K562 (cell line): ENCODE results near the gene KLK14. TPM values are rescaled to one million over a fixed set of nuclear protein-coding genes. Genes with fewer than 3 reads are reported as not detected.

Source experiments
- ATAC-seq: fragments of 200-7000 bp; cut with Tn5 transposase; 3 replicates; pipeline ENCODE4 v1.9.1; 2020; ENCODE audit warnings: moderate library complexity
- BruUV-seq: library from RNA; stranded (reverse); fragments of 400-500 nt; replicated peaks from 2 replicates; lab custom pipeline; 2021; lab: Mats Ljungman, UMichigan
- CTCF ChIA-PET: fragments of 300-600 bp; formaldehyde crosslinking; extraction: SDS; loops from one replicate; lab custom pipeline; 2021; ENCODE audit warnings: low intra/inter-chr PET ratio; lab: Yijun Ruan, JAX
- POLR2A ChIA-PET: fragments of 300-600, 350-650 bp; sonication (Branson Sonifier 250); formaldehyde crosslinking; extraction: SDS; loops from one replicate; lab custom pipeline; 2021; ENCODE audit warnings: antibody characterized with exemption, inconsistent platforms; lab: Yijun Ruan, JAX
- DNase-seq, 4 experiments: peaks; one replicate each; pipeline versions ENCODE4 v3.0.0 to v3.0.0-alpha.2; 2011 to 2018; ENCODE audit warnings: low spot score in 3 of 4, mixed read lengths in 3 of 4; ENCODE audit errors: extremely low read depth in 1 of 4
- FAIRE-seq: peaks from 2 replicates; lab custom pipeline; 2011; peaks lifted over from hg19 to GRCh38; lab: Jason Lieb, UNC
- H2AFZ ChIP-seq: 2 replicates; pipeline ENCODE4 v1.6.0; 2011; ENCODE audit warnings: low read depth, low read length, control low read depth, inconsistent platforms
- H3K27ac ChIP-seq: fragments of 200-600 bp; 3 replicates; pipeline ENCODE4 v1.8.0; 2011; ENCODE audit warnings: low read depth, mild to moderate bottlenecking, control low read depth, inconsistent platforms, low read length, moderate library complexity, mixed read lengths; ENCODE audit errors: extremely low read depth
- H3K27me3 ChIP-seq, 2 experiments: fragments of 300-600 bp in 1 of 2; 2 replicates in 1 of 2; 3 replicates in 1 of 2; pipeline versions ENCODE4 v1.6.0 to v1.8.0; 2011; ENCODE audit warnings: inconsistent platforms in 2 of 2, low read length in 2 of 2, mild to moderate bottlenecking in 1 of 2, mixed read lengths in 1 of 2, moderate library complexity in 1 of 2; ENCODE audit not compliant: control insufficient read depth in 2 of 2, insufficient read depth in 2 of 2
- H3K36me3 ChIP-seq: fragments of 300-600 bp; 3 replicates; pipeline ENCODE4 v1.8.0; 2011; ENCODE audit warnings: mild to moderate bottlenecking, low read length, inconsistent platforms; ENCODE audit not compliant: control insufficient read depth, insufficient read depth
- H3K4me1 ChIP-seq, 2 experiments: fragments of 200-600 bp in 1 of 2; replicated peaks in 1 of 2; 2 replicates in 1 of 2; 3 replicates in 1 of 2; pipeline versions ENCODE4 v1.5.1 to v1.8.0; 2011; ENCODE audit warnings: inconsistent platforms in 2 of 2, low read length in 2 of 2, mild to moderate bottlenecking in 1 of 2, mixed read lengths in 1 of 2, moderate library complexity in 1 of 2; ENCODE audit not compliant: control insufficient read depth in 2 of 2, insufficient read depth in 2 of 2
- H3K4me2 ChIP-seq: 2 replicates; pipeline ENCODE4 v1.6.1; 2011; ENCODE audit warnings: low read length, control low read depth, inconsistent platforms, mixed read lengths; ENCODE audit not compliant: insufficient read depth
- H3K4me3 ChIP-seq: fragments of 200-600 bp; sonication (generic), shearing (Covaris generic); 2 replicates; pipeline ENCODE4 v1.5.1; 2016; ENCODE audit warnings: control low read depth, inconsistent platforms
- H3K79me2 ChIP-seq: fragments of 200-600 bp; 3 replicates; pipeline ENCODE4 v1.8.0; 2011; ENCODE audit warnings: low read length, inconsistent platforms; ENCODE audit not compliant: control insufficient read depth, insufficient read depth
- H3K9ac ChIP-seq, 2 experiments: 2 replicates each; pipeline versions ENCODE4 v1.6.0 to v1.6.1; 2011; ENCODE audit warnings: low read depth in 2 of 2, low read length in 2 of 2, control low read depth in 1 of 2, inconsistent platforms in 1 of 2, mild to moderate bottlenecking in 1 of 2, mixed read lengths in 1 of 2; ENCODE audit not compliant: insufficient read depth in 1 of 2
- H3K9me1 ChIP-seq: one replicate; pipeline ENCODE4 v1.6.0; 2011; ENCODE audit warnings: inconsistent platforms, mild to moderate bottlenecking, low read length, moderate library complexity; ENCODE audit not compliant: control insufficient read depth, insufficient read depth
- H3K9me3 ChIP-seq: replicated peaks from 2 replicates; pipeline ENCODE4 v1.5.1; 2011; ENCODE audit warnings: low read depth, low read length, inconsistent platforms; ENCODE audit not compliant: control insufficient read depth, insufficient read depth
- H4K20me1 ChIP-seq: replicated peaks from 2 replicates; pipeline ENCODE4 v1.6.1; 2011; ENCODE audit warnings: low read length, inconsistent platforms, mixed read lengths; ENCODE audit not compliant: control insufficient read depth, insufficient read depth
- ATF6 ChIP-seq: sonication (generic); formaldehyde crosslinking; IDR thresholded peaks from 2 replicates; pipeline ENCODE4 v1.4.0; 2020; ENCODE audit warnings: mild to moderate bottlenecking, missing genetic modification reagents
- ATF7 ChIP-seq: fragments of 450-650 bp; IDR thresholded peaks from 2 replicates; pipeline ENCODE4 v1.7.1; 2014; ENCODE audit warnings: mild to moderate bottlenecking, moderate library complexity
- CBFA2T3 ChIP-seq: fragments of 450-650 bp; IDR thresholded peaks from 2 replicates; pipeline ENCODE4 v1.6.1; 2017
- E2F6 ChIP-seq, 2 experiments: IDR thresholded peaks; 2 replicates each; pipeline ENCODE4 v1.6.1; 2011; ENCODE audit warnings: borderline replicate concordance in 1 of 2, control low read depth in 1 of 2, low read depth in 1 of 2, low read length in 1 of 2, mild to moderate bottlenecking in 1 of 2, mixed read lengths in 1 of 2, moderate library complexity in 1 of 2; ENCODE audit not compliant: insufficient read depth in 1 of 2, insufficient read length in 1 of 2, poor library complexity in 1 of 2, severe bottlenecking in 1 of 2; ENCODE audit errors: extremely low read depth in 1 of 2
- EHMT2 ChIP-seq: fragments of 450-650 bp; IDR thresholded peaks from 2 replicates; pipeline ENCODE4 v1.6.1; 2018; ENCODE audit warnings: antibody characterized with exemption
- FOXM1 ChIP-seq, 2 experiments: fragments of 450-650 bp in 1 of 2; sonication (generic) in 1 of 2; formaldehyde crosslinking in 1 of 2; IDR thresholded peaks; 2 replicates each; pipeline versions ENCODE4 v1.6.1 to v1.9.0; 2017 to 2022; ENCODE audit warnings: low read depth in 2 of 2, mild to moderate bottlenecking in 2 of 2, missing genetic modification reagents in 1 of 2, moderate library complexity in 1 of 2
- HDAC1 ChIP-seq, 2 experiments: fragments of 450-650 bp; IDR thresholded peaks; 2 replicates each; pipeline ENCODE4 v1.6.1; 2016 to 2017; ENCODE audit warnings: inconsistent platforms in 1 of 2, mild to moderate bottlenecking in 1 of 2, moderate library complexity in 1 of 2
- HDGF ChIP-seq: fragments of 450-650 bp; IDR thresholded peaks from 2 replicates; pipeline ENCODE4 v1.6.1; 2016
- HNRNPUL1 ChIP-seq: fragments of 200-400 bp; formaldehyde crosslinking; IDR thresholded peaks from 2 replicates; pipeline ENCODE4 v1.6.1; 2017; ENCODE audit warnings: low read length
- POLR2A ChIP-seq: fragments of 450-650 bp; conservative IDR thresholded peaks from 2 replicates; pipeline ENCODE4 v1.6.1; 2016
- RCOR1 ChIP-seq, 2 experiments: IDR thresholded peaks; 2 replicates each; pipeline ENCODE4 v1.6.1; 2012; ENCODE audit warnings: low read depth in 2 of 2, low read length in 2 of 2, borderline replicate concordance in 1 of 2, improper control_type of control experiment in 1 of 2
- RHOXF2B ChIP-seq: fragments of 250-450 bp; sonication (Bioruptor Pico); conservative IDR thresholded peaks from 2 replicates; pipeline ENCODE4 v1.5.1; 2021
- SMAD3 ChIP-seq: fragments of 450-650 bp; formaldehyde crosslinking; conservative IDR thresholded peaks from 2 replicates; pipeline ENCODE4 v1.4.0; 2020; ENCODE audit warnings: mild to moderate bottlenecking
- SNRNP70 ChIP-seq: fragments of 200-400 bp; formaldehyde crosslinking; optimal IDR thresholded peaks from 2 replicates; pipeline ENCODE3; 2017; ENCODE audit warnings: low read depth, low read length
- SOX6 ChIP-seq: fragments of 450-650 bp; IDR thresholded peaks from 2 replicates; pipeline ENCODE4 v1.6.1; 2014; ENCODE audit warnings: mild to moderate bottlenecking
- SPI1 ChIP-seq: IDR thresholded peaks from 2 replicates; pipeline ENCODE4 v1.6.1; 2011; ENCODE audit warnings: low read depth, low read length, control low read depth, borderline replicate concordance
- SREBF1 ChIP-seq: fragments of 150-350 bp; IDR thresholded peaks from 2 replicates; pipeline ENCODE4 v1.6.1; 2014; ENCODE audit warnings: antibody characterized with exemption, low read depth, low read length, borderline replicate concordance
- TCFL5 ChIP-seq: fragments of 250-450 bp; sonication (Bioruptor Pico); conservative IDR thresholded peaks from 2 replicates; pipeline ENCODE4 v1.6.1; 2021; ENCODE audit warnings: mild to moderate bottlenecking, moderate library complexity, matching md5 sums
- TRIM28 ChIP-seq: fragments of 450-650 bp; IDR thresholded peaks from 2 replicates; pipeline ENCODE4 v1.6.1; 2017
- ZFP30 ChIP-seq: fragments of 250-450 bp; sonication (Bioruptor Pico); IDR thresholded peaks from 2 replicates; pipeline ENCODE4 v1.8.0; 2022; ENCODE audit warnings: moderate library complexity, mild to moderate bottlenecking, inconsistent platforms, borderline replicate concordance
- ZNF217 ChIP-seq: sonication (generic); formaldehyde crosslinking; IDR thresholded peaks from 2 replicates; pipeline ENCODE4 v1.8.0; 2022; ENCODE audit warnings: mild to moderate bottlenecking, missing genetic modification reagents
- ZNF668 ChIP-seq: fragments of 250-450 bp; sonication (Bioruptor Pico); IDR thresholded peaks from 2 replicates; pipeline ENCODE4 v1.8.0; 2022; ENCODE audit warnings: mild to moderate bottlenecking, inconsistent platforms
- WGBS: fragments of 100-300 bp; shearing (Covaris generic); methylation state at CpG from one replicate; pipeline ENCODE4 v1.1.6; 2016; ENCODE audit warnings: low coverage, mixed read lengths; ENCODE audit not compliant: insufficient coverage; ENCODE audit errors: missing lambda C conversion rate; 5-methylcytosine and 5-hydroxymethylcytosine counted together
- in situ Hi-C: fragments of 300-500 bp; cut with MboI; formaldehyde crosslinking; loops from 4 replicates; pipeline ENCODE4 v1.15.0; 2018; ENCODE audit warnings: inconsistent platforms, mixed read lengths
- intact Hi-C: fragments of 100-400 bp; cut with micrococcal nuclease; formaldehyde crosslinking; loops from 2 replicates; pipeline ENCODE4 v1.14.2; 2022
- polyA plus RNA-seq, 8 experiments: library from polyadenylated mRNA; depleted of rRNA in 4 of 8; stranded (reverse) in 5 of 8; unstranded in 3 of 8; fragments of >200 nt; fragmentation: Nextera tagmentation in 2 of 8; fragmentation: Illumina TruSeq in 1 of 8; extraction: Ambion mirVana in 2 of 8; extraction: Trizol in 1 of 8; gene quantifications; 2 replicates each; pipeline versions ENCODE4 v1.2.1 to v1.2.3, GENCODE V29; 2011 to 2014; ENCODE audit warnings: inconsistent platforms in 1 of 8, missing spikeins in 1 of 8
- total RNA-seq, 7 experiments: library from RNA; depleted of rRNA in 6 of 7; stranded (reverse); fragments of >200 nt in 6 of 7; fragmentation: Illumina TruSeq in 2 of 7; extraction: Trizol in 2 of 7; gene quantifications; 2 replicates each; pipeline versions ENCODE4 v1.2.1 to v1.2.3, GENCODE V29; 2011 to 2021; ENCODE audit warnings: low replicate concordance in 1 of 7

KLK14 gene
- total and polyA plus RNA-seq, 9 of the 15 experiments (the other 6 are each of a cell fraction or from before 2014, with no cell fraction given) = not detected

- Histone ChIP-seq H2AFZ (peak overlapping the region; percentile 22; the same call in 1 of the 2 replicates), H3K27me3 (peaks cover 7 to 34% of the 10 kb centered on the region in 2 experiments), H4K20me1 (no peaks in the 10 kb centered on the region), H3K36me3 (no peaks in the 10 kb centered on the region), H3K27ac (no peak overlapping the region), H3K9me1 (no peaks in the 10 kb centered on the region), H3K4me3 (no peak overlapping the region), H3K79me2 (no peaks in the 10 kb centered on the region), H3K9me3 (no peaks in the 10 kb centered on the region), H3K4me2 (no peak overlapping the region), H3K9ac (no peak overlapping the region), H3K4me1 (peaks cover 0 to 6% of the 10 kb centered on the region in 2 experiments; a peak in 3 of 5 replicates)
- POLR2A ChIA-PET = interaction anchor here (0.8 to 1.1 kb wide), 4 partner anchors 8 to 60 kb away, joined by 3 to 5 read pairs (median 3); no protein-coding TSS in a partner anchor
- DNase-seq (peak; percentile 42 to 57 (median 52)), ATAC-seq (peak; percentile 81), FAIRE-seq (peak; percentile 85)
- 1% methylated on average over 9 of the region's 9 CpGs for WGBS
- BruUV-seq = no TSS peak
- CTCF ChIA-PET = no interaction called here
- in situ Hi-C loops = no loop called here
- intact Hi-C loops = no loop called here
- TF ChIP-seq HDAC1 (IDR thresholded peaks at IDR 0.05) (0 out of 4 replicates have a peak, but pooled peaks of 1 of the 2 experiments have one; percentile 26), EHMT2 (no peak), TCFL5 (CRISPR knock-in tag) (no peak), ZFP30 (no peak), ZNF217 (no peak), SOX6 (0 out of 2 replicates have a peak, but pooled peaks have one; percentile 7), SMAD3 (CRISPR knock-in tag) (no peak), ZNF668 (CRISPR knock-in tag) (no peak), RCOR1 (IDR thresholded peaks at IDR 0.05; ENCODE audit: borderline replicate concordance in 1 of 2, low read depth in 2 of 2, low read length in 2 of 2) (peak in 1 of 2 experiments; percentile 71; a peak in 1 of 4 replicates), HNRNPUL1 (no peak), SREBF1 (no peak), HDGF (no peak), ATF6 (CRISPR knock-in tag) (no peak), TRIM28 (no peak), E2F6 (IDR thresholded peaks at IDR 0.05; ENCODE audit: borderline replicate concordance in 1 of 2, extremely low read depth in 1 of 2, insufficient read depth in 1 of 2, insufficient read length in 1 of 2, low read depth in 1 of 2, low read length in 1 of 2, poor library complexity in 1 of 2, severe bottlenecking in 1 of 2) (no peak), RHOXF2B (CRISPR knock-in tag) (no peak), CBFA2T3 (peak; percentile 53; the same call in 1 of the 2 replicates), POLR2A (no peak), FOXM1 (IDR thresholded peaks at IDR 0.05; ENCODE audit: low read depth) (no peak), FOXM1 (CRISPR knock-in tag; IDR thresholded peaks at IDR 0.05; ENCODE audit: low read depth) (no peak), SNRNP70 (no peak), ATF7 (peak; percentile 51; the same call in 1 of the 2 replicates), SPI1 (0 out of 2 replicates have a peak, but pooled peaks have one; percentile 2)
These were observed 46.2 kb downstream of the KLK14 start for GRCh38 chr19:51036519-51036918.
